HEK293 (cell line): Measurements from ENCODE around the gene NEK11.

ENCODE experiments used
- CTCF ChIA-PET: fragments of 350-600 bp; formaldehyde crosslinking; extraction: SDS; loops from one replicate; lab custom pipeline; 2021; ENCODE audit warnings: antibody characterized with exemption; lab: Yijun Ruan, JAX
- POLR2A ChIA-PET: fragments of 300-600 bp; formaldehyde crosslinking; extraction: SDS; loops from one replicate; lab custom pipeline; 2020; ENCODE audit warnings: antibody characterized with exemption, inconsistent platforms; lab: Yijun Ruan, JAX
- H3K27ac ChIP-seq: fragments of 200-500 bp; sonication (Bioruptor generic); 2 replicates; pipeline ENCODE4 v1.5.1; 2014; ENCODE audit warnings: low read depth, low read length, control low read depth, inconsistent platforms; ENCODE audit errors: extremely low read depth
- H3K36me3 ChIP-seq, 2 experiments: fragments of 200-500 bp in 1 of 2; sonication (Bioruptor generic) in 1 of 2; 1 replicate in 1 of 2; 2 replicates in 1 of 2; pipeline ENCODE4 v1.5.1; 2014 to 2017; ENCODE audit warnings: inconsistent platforms in 2 of 2, low read length in 2 of 2; ENCODE audit not compliant: control insufficient read depth in 2 of 2, insufficient read depth in 1 of 2
- H3K4me1 ChIP-seq: fragments of 200-500 bp; sonication (Bioruptor generic); 2 replicates; pipeline ENCODE4 v1.5.1; 2014; ENCODE audit warnings: mild to moderate bottlenecking, low read length, inconsistent platforms; ENCODE audit not compliant: control insufficient read depth, insufficient read depth
- H3K4me3 ChIP-seq: 2 replicates; pipeline ENCODE4 v1.5.1; 2011; ENCODE audit warnings: low read depth, mild to moderate bottlenecking, control low read depth, low read length, moderate library complexity
- H3K9me3 ChIP-seq: fragments of 200-500 bp; sonication (Bioruptor generic); 2 replicates; pipeline ENCODE4 v1.5.1; 2014; ENCODE audit warnings: low read depth, low read length, inconsistent platforms; ENCODE audit not compliant: control insufficient read depth, insufficient read depth
- GLI2 ChIP-seq: fragments of 450-650 bp; formaldehyde crosslinking; IDR thresholded peaks from 2 replicates; pipeline ENCODE4; 2017; ENCODE audit warnings: missing biosample characterization, missing genetic modification characterization, low read depth, borderline replicate concordance
- MYNN ChIP-seq: fragments of 450-650 bp; formaldehyde crosslinking; IDR thresholded peaks from 2 replicates; pipeline ENCODE4 v1.5.1; 2016; ENCODE audit warnings: missing biosample characterization, missing genetic modification characterization, borderline replicate concordance
- SALL2 ChIP-seq: fragments of 450-650 bp; formaldehyde crosslinking; IDR thresholded peaks from 2 replicates; pipeline ENCODE4 v1.5.0; 2017; ENCODE audit warnings: missing biosample characterization, mild to moderate bottlenecking, missing genetic modification characterization, borderline replicate concordance
- SETDB1 ChIP-seq: IDR thresholded peaks from one replicate; pipeline ENCODE4 v1.6.1; 2017; ENCODE audit warnings: mild to moderate bottlenecking, low read length, moderate library complexity, mixed read lengths; ENCODE audit not compliant: insufficient read length
- WT1 ChIP-seq: fragments of 450-650 bp; formaldehyde crosslinking; IDR thresholded peaks from 2 replicates; pipeline ENCODE4 v1.5.1; 2016; ENCODE audit warnings: missing biosample characterization, missing genetic modification characterization
- ZBTB17 ChIP-seq: fragments of 450-650 bp; formaldehyde crosslinking; IDR thresholded peaks from 2 replicates; pipeline ENCODE4 v1.5.1; 2016; ENCODE audit warnings: missing biosample characterization, missing genetic modification characterization
- ZBTB44 ChIP-seq: fragments of 450-650 bp; IDR thresholded peaks from 2 replicates; pipeline ENCODE4 v1.5.1; 2018; ENCODE audit warnings: missing biosample characterization, mild to moderate bottlenecking, missing genetic modification characterization
- ZBTB48 ChIP-seq: fragments of 450-650 bp; formaldehyde crosslinking; IDR thresholded peaks from 2 replicates; pipeline ENCODE4 v1.5.1; 2016; ENCODE audit warnings: missing biosample characterization, missing genetic modification characterization
- ZFP37 ChIP-seq: fragments of 450-650 bp; formaldehyde crosslinking; IDR thresholded peaks from 2 replicates; pipeline ENCODE4 v1.5.1; 2016; ENCODE audit warnings: missing biosample characterization, missing genetic modification characterization
- ZIC2 ChIP-seq: fragments of 450-650 bp; formaldehyde crosslinking; IDR thresholded peaks from 2 replicates; pipeline ENCODE4 v1.5.1; 2016; ENCODE audit warnings: missing biosample characterization, missing genetic modification characterization
- ZNF157 ChIP-seq: fragments of 450-650 bp; formaldehyde crosslinking; IDR thresholded peaks from 2 replicates; pipeline ENCODE4 v1.5.1; 2016; ENCODE audit warnings: missing biosample characterization, missing genetic modification characterization
- ZNF169 ChIP-seq: fragments of 450-650 bp; formaldehyde crosslinking; IDR thresholded peaks from 2 replicates; pipeline ENCODE4 v1.5.1; 2016; ENCODE audit warnings: missing biosample characterization, missing genetic modification characterization
- ZNF174 ChIP-seq: fragments of 450-650 bp; formaldehyde crosslinking; IDR thresholded peaks from 2 replicates; pipeline ENCODE4 v1.5.0; 2017; ENCODE audit warnings: missing biosample characterization, mild to moderate bottlenecking, missing genetic modification characterization
- ZNF175 ChIP-seq: fragments of 450-650 bp; formaldehyde crosslinking; IDR thresholded peaks from 2 replicates; pipeline ENCODE4 v1.5.1; 2016; ENCODE audit warnings: missing biosample characterization, missing genetic modification characterization
- ZNF211 ChIP-seq: fragments of 450-650 bp; formaldehyde crosslinking; IDR thresholded peaks from 2 replicates; pipeline ENCODE4 v1.5.1; 2016; ENCODE audit warnings: low read depth, missing biosample characterization, missing genetic modification characterization
- ZNF221 ChIP-seq: fragments of 450-650 bp; formaldehyde crosslinking; IDR thresholded peaks from 2 replicates; pipeline ENCODE4 v1.5.1; 2017; ENCODE audit warnings: missing biosample characterization, missing genetic modification characterization, borderline replicate concordance
- ZNF223 ChIP-seq: fragments of 450-650 bp; formaldehyde crosslinking; IDR thresholded peaks from 2 replicates; pipeline ENCODE4 v1.5.1; 2016; ENCODE audit warnings: missing biosample characterization, missing genetic modification characterization
- ZNF350 ChIP-seq: fragments of 450-650 bp; formaldehyde crosslinking; IDR thresholded peaks from 2 replicates; pipeline ENCODE4 v1.5.0; 2017; ENCODE audit warnings: missing biosample characterization, mild to moderate bottlenecking, missing genetic modification characterization
- ZNF394 ChIP-seq: fragments of 450-650 bp; formaldehyde crosslinking; IDR thresholded peaks from 2 replicates; pipeline ENCODE4 v1.5.1; 2016; ENCODE audit warnings: missing biosample characterization, missing genetic modification characterization, mild to moderate bottlenecking, moderate library complexity, borderline replicate concordance
- ZNF548 ChIP-seq: fragments of 450-650 bp; formaldehyde crosslinking; IDR thresholded peaks from 2 replicates; pipeline ENCODE4 v1.5.1; 2016; ENCODE audit warnings: missing biosample characterization, missing genetic modification characterization
- ZNF560 ChIP-seq: fragments of 450-650 bp; formaldehyde crosslinking; IDR thresholded peaks from 2 replicates; pipeline ENCODE4 v1.5.1; 2017; ENCODE audit warnings: missing biosample characterization, missing genetic modification characterization, borderline replicate concordance
- ZNF571 ChIP-seq: fragments of 450-650 bp; formaldehyde crosslinking; IDR thresholded peaks from 2 replicates; pipeline ENCODE4 v1.5.0; 2017; ENCODE audit warnings: missing biosample characterization, missing genetic modification characterization
- ZNF580 ChIP-seq: fragments of 450-650 bp; formaldehyde crosslinking; IDR thresholded peaks from 2 replicates; pipeline ENCODE4 v1.5.1; 2016; ENCODE audit warnings: missing biosample characterization, missing genetic modification characterization
- ZNF600 ChIP-seq: fragments of 450-650 bp; formaldehyde crosslinking; IDR thresholded peaks from 2 replicates; pipeline ENCODE4 v1.5.1; 2016; ENCODE audit warnings: missing biosample characterization, missing genetic modification characterization
- ZNF621 ChIP-seq: fragments of 450-650 bp; formaldehyde crosslinking; IDR thresholded peaks from 2 replicates; pipeline ENCODE4 v1.5.1; 2017; ENCODE audit warnings: missing biosample characterization, missing genetic modification characterization
- ZNF624 ChIP-seq: fragments of 450-650 bp; formaldehyde crosslinking; IDR thresholded peaks from 2 replicates; pipeline ENCODE4 v1.5.1; 2017; ENCODE audit warnings: missing biosample characterization, missing genetic modification characterization
- ZNF629 ChIP-seq: fragments of 450-650 bp; formaldehyde crosslinking; IDR thresholded peaks from 2 replicates; pipeline ENCODE4 v1.5.1; 2017; ENCODE audit warnings: missing biosample characterization, missing genetic modification characterization
- ZNF707 ChIP-seq: fragments of 450-650 bp; formaldehyde crosslinking; IDR thresholded peaks from 2 replicates; pipeline ENCODE4 v1.5.1; 2016; ENCODE audit warnings: missing biosample characterization, missing genetic modification characterization
- ZNF837 ChIP-seq: fragments of 450-650 bp; formaldehyde crosslinking; IDR thresholded peaks from 2 replicates; pipeline ENCODE4 v1.5.1; 2016; ENCODE audit warnings: missing biosample characterization, missing genetic modification characterization
- TF ChIP-seq, protein P1 (sequence below): fragments of 450-650 bp; formaldehyde crosslinking; IDR thresholded peaks from 2 replicates; pipeline ENCODE4 v1.5.1; 2016; ENCODE audit warnings: missing biosample characterization, missing genetic modification characterization

NEK11 gene

DNA sequence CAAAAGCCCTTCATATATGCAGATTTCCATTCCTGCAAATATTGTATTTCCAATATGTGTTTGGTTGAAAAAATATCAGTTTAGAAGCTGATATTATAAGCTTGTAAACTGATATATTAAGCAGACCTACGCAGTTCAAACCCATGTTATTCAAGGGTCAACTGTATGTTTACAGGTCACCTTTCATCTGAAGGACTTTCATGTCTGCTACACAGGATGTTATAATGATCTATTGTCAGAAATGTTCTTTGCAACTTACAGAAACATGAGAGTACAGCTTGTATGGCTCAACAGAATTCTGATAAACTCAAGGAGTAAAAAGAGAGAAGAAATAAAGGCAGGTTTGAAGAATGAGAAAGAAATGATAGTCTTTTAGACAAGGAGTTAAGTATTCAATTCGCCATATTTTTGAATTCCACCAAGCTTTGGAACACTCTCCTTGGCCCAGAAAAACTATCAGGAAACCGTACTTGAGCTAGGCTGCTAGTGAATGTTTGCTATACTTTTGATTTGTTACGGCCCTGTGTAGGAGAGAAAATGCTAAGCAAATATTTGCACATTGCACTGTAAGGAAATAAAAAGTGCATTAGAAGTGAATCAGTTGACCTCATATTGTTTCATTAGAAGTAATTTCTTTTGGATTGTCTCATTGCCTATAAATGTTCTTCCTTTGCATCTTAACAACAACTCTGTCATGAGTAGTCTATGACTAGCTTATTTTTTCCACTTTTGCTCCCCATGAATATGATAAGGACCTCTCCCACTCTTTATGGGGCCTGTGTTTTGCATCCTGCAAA lies 81.2 kb downstream of the NEK11 start:
- Histone ChIP-seq H3K9me3 (no peaks in the 10 kb centered on the region), H3K4me3 (no peak overlapping the region), H3K27ac (no peak overlapping the region), H3K36me3 (no peaks in the 10 kb centered on the region), H3K4me1 (no peaks in the 10 kb centered on the region)
- TF ChIP-seq ZNF621 (tag by site-specific recombination) (no peak), ZNF624 (tag by site-specific recombination) (no peak), ZFP37 (tag by site-specific recombination) (no peak), ZNF600 (tag by site-specific recombination) (no peak), ZIC2 (tag by site-specific recombination) (no peak), ZNF175 (tag by site-specific recombination) (no peak), ZNF837 (no peak), ZNF580 (tag by site-specific recombination) (no peak), ZNF223 (tag by site-specific recombination) (no peak), ZBTB17 (tag by site-specific recombination) (no peak), ZNF548 (tag by site-specific recombination) (no peak), ZNF211 (tag by site-specific recombination) (no peak)
- ChIA-PET POLR2A (no interaction called here), CTCF (interaction anchor here (0.5 kb wide), 1 partner anchor 74 kb away, joined by 3 read pairs; no protein-coding TSS in a partner anchor)

GRCh38 chr3:131109156-131109555 lies 82.5 kb downstream of the NEK11 start:
- Histone ChIP-seq H3K9me3 (no peaks in the 10 kb centered on the region), H3K4me3 (no peak overlapping the region), H3K4me1 (no peaks in the 10 kb centered on the region), H3K27ac (no peak overlapping the region), H3K36me3 (no peaks in the 10 kb centered on the region)
- POLR2A ChIA-PET = no interaction called here
- CTCF ChIA-PET = interaction anchor here (0.6 kb wide), 1 partner anchor 15 kb away, joined by 3 read pairs; no protein-coding TSS in a partner anchor
- no peak for TF ChIP-seq ZNF629 (tag by site-specific recombination)
- no peak for TF ChIP-seq ZBTB48 (tag by site-specific recombination)
- no peak for TF ChIP-seq ZNF707
- TF ChIP-seq SALL2 = no peak
- no peak for TF ChIP-seq MYNN (tag by site-specific recombination)
- TF ChIP-seq ZNF394 (tag by site-specific recombination) = no peak
- no peak for TF ChIP-seq ZIC2 (tag by site-specific recombination)
- no peak for TF ChIP-seq ZNF169 (tag by site-specific recombination)
- TF ChIP-seq ZNF223 (tag by site-specific recombination) = no peak
- no peak for TF ChIP-seq ZNF157

- TF ChIP-seq GLI2 (tag by site-specific recombination) (no peak), ZNF560 (tag by site-specific recombination) (no peak), ZNF221 (tag by site-specific recombination) (no peak), ZNF571 (no peak), ZNF350 (tag by site-specific recombination) (no peak), ZNF174 (tag by site-specific recombination) (no peak), ZNF629 (tag by site-specific recombination) (no peak), SETDB1 (no peak), WT1 (no peak), ZBTB44 (no peak)
- TF ChIP-seq, protein P1, sequence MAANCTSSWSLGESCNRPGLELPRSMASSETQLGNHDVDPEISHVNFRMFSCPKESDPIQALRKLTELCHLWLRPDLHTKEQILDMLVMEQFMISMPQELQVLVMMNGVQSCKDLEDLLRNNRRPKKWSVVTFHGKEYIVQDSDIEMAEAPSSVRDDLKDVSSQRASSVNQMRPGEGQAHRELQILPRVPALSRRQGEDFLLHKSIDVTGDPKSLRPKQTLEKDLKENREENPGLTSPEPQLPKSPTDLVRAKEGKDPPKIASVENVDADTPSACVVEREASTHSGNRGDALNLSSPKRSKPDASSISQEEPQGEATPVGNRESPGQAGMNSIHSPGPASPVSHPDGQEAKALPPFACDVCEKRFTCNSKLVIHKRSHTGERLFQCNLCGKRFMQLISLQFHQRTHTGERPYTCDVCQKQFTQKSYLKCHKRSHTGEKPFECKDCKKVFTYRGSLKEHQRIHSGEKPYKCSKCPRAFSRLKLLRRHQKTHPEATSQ = no peak
- Histone ChIP-seq H3K4me3 (no peak overlapping the region), H3K4me1 (no peaks in the 10 kb centered on the region), H3K27ac (no peak overlapping the region), H3K36me3 (no peaks in the 10 kb centered on the region), H3K9me3 (no peaks in the 10 kb centered on the region)
- CTCF ChIA-PET = interaction anchor here (0.5 kb wide), 1 partner anchor 9 kb away, joined by 3 read pairs; no protein-coding TSS in a partner anchor
- POLR2A ChIA-PET = no interaction called here
Observed at GRCh38 chr3:131110087-131110486, 83.4 kb downstream of the NEK11 start.
